ENCODE results near the gene TEX264.
A peak's percentile ranks its signal among the peaks of the same experiment; 100 is the strongest.

DNA sequence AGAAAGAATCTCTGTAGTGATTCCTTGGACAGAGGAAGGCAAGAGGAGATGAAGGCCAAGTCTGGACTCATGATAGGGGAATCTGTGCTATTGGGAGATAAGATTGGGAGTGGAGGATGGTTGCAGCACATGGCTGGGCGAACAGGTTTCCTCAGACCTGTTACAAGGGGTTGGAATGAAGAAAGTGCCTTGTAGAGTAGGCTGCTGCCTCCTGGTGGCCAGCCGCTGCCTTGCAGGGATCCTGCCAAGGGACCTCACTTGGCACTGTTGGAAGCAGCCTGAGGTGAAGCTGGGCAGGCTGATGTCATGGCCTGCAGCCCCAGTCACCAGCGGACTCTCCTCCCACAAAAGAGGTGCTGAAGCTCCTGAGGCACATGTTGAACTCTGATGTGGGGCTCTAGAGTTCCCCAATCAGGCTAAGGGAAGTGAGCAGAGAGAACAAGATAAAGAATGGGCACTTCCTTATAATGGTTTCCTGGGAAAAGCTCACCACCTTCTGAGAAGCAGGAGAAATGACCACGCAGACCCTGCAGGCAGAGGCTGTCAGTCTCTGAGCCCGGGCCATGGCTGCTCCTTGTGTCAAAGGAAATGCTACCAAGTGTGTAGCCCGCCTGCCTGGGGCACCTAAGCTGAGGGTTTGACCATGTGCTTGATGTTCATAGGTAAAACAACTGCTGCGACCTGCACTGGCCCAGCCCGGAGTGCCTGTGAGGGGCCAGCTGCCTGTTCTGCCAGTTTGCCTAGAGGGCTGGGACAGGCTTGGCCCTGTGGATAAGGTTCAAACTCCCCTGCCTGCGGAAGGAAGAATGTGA, 1.6 kb upstream of the TEX264 start:
- TF ChIP-seq CTCF (conservative IDR thresholded peaks at IDR 0.05; ENCODE audit: low read length) (peak; percentile 97), EZH2phosphoT487 (IDR thresholded peaks at IDR 0.05; ENCODE audit: borderline replicate concordance) (no peak)

Data from Loucy (cell line).